HL-60 (cell line): ENCODE results near the gene CHMP5.

Experiments used
- DNase-seq, 2 experiments: peaks; one replicate each; pipeline ENCODE4 v3.0.0-alpha.2; 2010 to 2020; ENCODE audit warnings: low read depth in 1 of 2, low spot score in 1 of 2
- H3K27ac ChIP-seq: fragments of 250-450 bp; sonication (Bioruptor Pico); replicated peaks from 2 replicates; pipeline ENCODE4 v1.5.1; 2020; ENCODE audit warnings: mild to moderate bottlenecking, moderate library complexity
- H3K27me3 ChIP-seq: fragments of 250-450 bp; sonication (Bioruptor Pico); 2 replicates; pipeline ENCODE4 v1.5.1; 2021; ENCODE audit warnings: mild to moderate bottlenecking, moderate library complexity; ENCODE audit not compliant: insufficient read depth, poor library complexity, severe bottlenecking
- H3K4me3 ChIP-seq: replicated peaks from 2 replicates; pipeline ENCODE4 v1.5.1; 2011; ENCODE audit warnings: mild to moderate bottlenecking, control low read depth, low read length; ENCODE audit not compliant: insufficient read depth
- CTCF ChIP-seq: IDR thresholded peaks from one replicate; pipeline ENCODE4 v1.5.1; 2011; ENCODE audit warnings: low read length, control low read depth, inconsistent platforms; ENCODE audit not compliant: insufficient read depth
- GABPA ChIP-seq: IDR thresholded peaks from 2 replicates; pipeline ENCODE4 v1.6.1; 2012; ENCODE audit warnings: low read depth
- POLR2AphosphoS5 ChIP-seq: IDR thresholded peaks from 2 replicates; pipeline ENCODE4 v1.6.1; 2012; ENCODE audit warnings: low read depth
- REST ChIP-seq: IDR thresholded peaks from 2 replicates; pipeline ENCODE4 v1.6.1; 2012; ENCODE audit warnings: low read depth; ENCODE audit not compliant: insufficient replicate concordance
- SPI1 ChIP-seq: IDR thresholded peaks from 2 replicates; pipeline ENCODE4 v1.6.1; 2012; ENCODE audit warnings: low read depth, mild to moderate bottlenecking, borderline replicate concordance

Gene CHMP5

GRCh38 chr9:33272061-33272460 lies 7.2 kb downstream of the CHMP5 start:
- no peaks in the 10 kb centered on the region for H3K27me3 ChIP-seq
- DNase-seq, result no peak
- H3K27ac ChIP-seq, result no peak overlapping the region
- TF ChIP-seq SPI1 (no peak), CTCF (no peak), GABPA (no peak), REST (no peak), POLR2AphosphoS5 (no peak)
- H3K4me3 ChIP-seq, result no peak overlapping the region

- Histone ChIP-seq H3K27me3 (no peaks in the 10 kb centered on the region), H3K4me3 (no peak overlapping the region), H3K27ac (no peak overlapping the region)
- no peak for DNase-seq
- no peak for TF ChIP-seq POLR2AphosphoS5
- TF ChIP-seq REST, result no peak
- TF ChIP-seq GABPA, result no peak
- no peak for TF ChIP-seq SPI1
- TF ChIP-seq CTCF, result no peak
These were observed 8.6 kb downstream of the CHMP5 start for GRCh38 chr9:33273266-33273971.

- Histone ChIP-seq H3K27ac (no peak overlapping the region), H3K27me3 (no peaks in the 10 kb centered on the region), H3K4me3 (no peak overlapping the region)
- no peak for DNase-seq
- TF ChIP-seq CTCF, result no peak
- TF ChIP-seq POLR2AphosphoS5, result no peak
- TF ChIP-seq REST, result no peak
- TF ChIP-seq SPI1, result no peak
- no peak for TF ChIP-seq GABPA
These were observed 9.1 kb downstream of the CHMP5 start for GRCh38 chr9:33273972-33274328.
